ENCODE results near the gene GPR15.

Gene GPR15

DNA sequence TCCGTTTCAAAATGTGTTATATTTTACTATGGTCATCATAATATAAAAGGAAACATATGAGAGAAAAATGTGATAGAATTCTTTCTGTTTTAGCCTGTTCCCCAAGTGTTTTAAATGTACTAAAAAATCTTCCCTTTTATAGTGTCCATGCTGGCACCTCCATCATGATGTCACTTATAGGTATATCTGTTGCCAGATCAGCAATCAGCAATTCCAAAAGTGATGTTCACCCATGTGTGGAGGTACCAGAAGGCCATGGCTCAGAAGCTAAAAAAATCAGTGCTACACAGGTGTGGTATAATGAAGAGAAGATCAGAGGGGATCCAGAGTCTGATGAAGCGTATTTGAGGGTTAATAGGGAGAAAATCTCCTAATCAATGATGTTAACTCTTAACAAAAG, 1.1 kb upstream of the GPR15 start:
- DNase-seq (ENCODE audit: low read depth), result no peak

DNA sequence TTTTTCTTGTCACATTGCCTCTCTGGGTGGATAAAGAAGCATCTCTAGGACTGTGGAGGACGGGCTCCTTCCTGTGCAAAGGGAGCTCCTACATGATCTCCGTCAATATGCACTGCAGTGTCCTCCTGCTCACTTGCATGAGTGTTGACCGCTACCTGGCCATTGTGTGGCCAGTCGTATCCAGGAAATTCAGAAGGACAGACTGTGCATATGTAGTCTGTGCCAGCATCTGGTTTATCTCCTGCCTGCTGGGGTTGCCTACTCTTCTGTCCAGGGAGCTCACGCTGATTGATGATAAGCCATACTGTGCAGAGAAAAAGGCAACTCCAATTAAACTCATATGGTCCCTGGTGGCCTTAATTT, 478 bp downstream of the GPR15 start:
- no peak for DNase-seq (ENCODE audit: low read depth)

DNA sequence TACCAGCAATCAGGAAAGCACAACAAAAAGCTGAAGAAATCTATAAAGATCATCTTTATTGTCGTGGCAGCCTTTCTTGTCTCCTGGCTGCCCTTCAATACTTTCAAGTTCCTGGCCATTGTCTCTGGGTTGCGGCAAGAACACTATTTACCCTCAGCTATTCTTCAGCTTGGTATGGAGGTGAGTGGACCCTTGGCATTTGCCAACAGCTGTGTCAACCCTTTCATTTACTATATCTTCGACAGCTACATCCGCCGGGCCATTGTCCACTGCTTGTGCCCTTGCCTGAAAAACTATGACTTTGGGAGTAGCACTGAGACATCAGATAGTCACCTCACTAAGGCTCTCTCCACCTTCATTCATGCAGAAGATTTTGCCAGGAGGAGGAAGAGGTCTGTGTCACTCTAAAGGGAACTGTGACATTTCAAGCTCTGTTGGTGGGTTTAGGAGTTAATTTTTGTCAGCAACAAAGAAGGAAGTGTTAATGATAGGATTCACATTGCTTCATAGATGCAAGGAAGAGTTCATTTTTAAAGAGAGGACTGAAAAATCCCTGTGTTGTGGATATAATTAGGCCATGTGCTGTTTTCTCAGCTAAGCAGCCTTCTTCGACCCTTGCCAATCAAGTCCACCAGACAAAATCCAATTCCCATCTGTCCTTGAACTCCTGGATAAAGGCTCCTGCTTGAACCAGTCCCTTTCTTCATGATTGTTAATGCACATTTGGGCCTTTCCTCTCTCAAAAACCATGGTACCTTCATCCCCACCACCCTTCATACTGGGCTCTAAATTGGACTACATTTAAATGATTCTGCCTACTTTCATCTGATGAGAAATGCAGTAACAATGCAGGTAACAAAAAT, 1.2 kb downstream of the GPR15 start:
- no peak for DNase-seq (ENCODE audit: low read depth)

DNA sequence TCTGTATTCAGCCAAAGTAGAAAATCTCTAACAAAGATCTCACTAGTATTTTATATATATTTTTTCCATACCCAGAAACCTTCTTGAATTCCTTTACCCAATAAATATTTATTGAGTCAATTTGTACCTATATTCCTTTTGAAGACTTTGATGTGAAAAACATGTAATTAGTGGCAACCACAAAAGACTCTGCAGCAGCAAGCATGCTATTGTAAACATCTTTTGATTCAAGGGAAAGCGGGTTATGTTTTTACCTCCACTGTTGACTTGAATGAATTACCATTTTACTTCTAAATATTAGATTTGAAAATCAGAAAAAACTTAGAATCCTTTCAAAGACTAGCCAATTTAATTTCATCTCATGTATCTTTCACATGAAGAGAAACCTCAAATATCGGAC, 2.4 kb downstream of the GPR15 start:
- DNase-seq (ENCODE audit: low read depth), result no peak

DNA sequence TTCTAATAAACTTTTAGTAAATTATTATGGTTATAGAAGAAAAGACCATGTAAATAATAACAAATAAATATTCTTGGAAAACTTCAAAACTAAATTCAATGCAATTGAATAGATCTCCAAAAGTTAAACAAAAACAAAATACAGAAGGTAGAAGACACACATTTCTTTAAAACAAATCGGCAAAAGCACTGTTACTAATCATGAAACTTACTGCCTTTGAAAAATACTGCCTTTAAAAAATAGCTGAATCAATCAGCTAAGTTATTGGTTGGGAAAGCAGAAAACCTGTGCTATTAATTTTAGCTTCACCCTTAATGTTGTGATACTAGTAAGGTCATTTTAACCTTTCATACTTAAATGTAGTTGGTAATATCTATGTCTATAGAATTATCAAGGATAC, 3.0 kb downstream of the GPR15 start:
- DNase-seq (ENCODE audit: low read depth), result no peak

DNA sequence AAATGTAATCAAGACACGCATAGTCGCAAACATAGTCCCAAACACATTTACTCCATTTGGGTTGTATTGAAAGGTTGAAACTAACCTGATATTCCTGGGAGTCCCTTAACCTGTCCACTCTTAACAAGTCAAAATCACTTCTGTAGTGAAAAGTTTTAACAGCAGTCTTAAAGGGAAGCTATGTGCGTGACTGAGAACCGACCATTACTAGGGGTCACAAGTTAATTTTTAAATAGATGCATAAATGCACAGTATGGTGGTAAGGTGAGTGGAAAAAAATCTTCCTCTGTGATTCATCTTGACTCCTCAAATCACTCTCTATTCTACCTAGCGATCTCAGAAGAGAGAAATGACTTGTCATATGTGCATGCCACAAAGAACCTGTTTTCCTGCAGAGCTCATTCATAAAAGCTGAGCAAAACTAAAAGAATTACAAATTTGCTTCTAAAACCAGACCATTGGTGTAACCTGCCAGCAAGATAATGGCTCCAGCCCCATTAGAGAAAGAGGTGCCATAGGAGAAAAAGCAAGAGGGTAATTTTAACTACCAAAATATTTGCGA, 4.8 kb downstream of the GPR15 start:
- DNase-seq (ENCODE audit: low read depth), result no peak

DNA sequence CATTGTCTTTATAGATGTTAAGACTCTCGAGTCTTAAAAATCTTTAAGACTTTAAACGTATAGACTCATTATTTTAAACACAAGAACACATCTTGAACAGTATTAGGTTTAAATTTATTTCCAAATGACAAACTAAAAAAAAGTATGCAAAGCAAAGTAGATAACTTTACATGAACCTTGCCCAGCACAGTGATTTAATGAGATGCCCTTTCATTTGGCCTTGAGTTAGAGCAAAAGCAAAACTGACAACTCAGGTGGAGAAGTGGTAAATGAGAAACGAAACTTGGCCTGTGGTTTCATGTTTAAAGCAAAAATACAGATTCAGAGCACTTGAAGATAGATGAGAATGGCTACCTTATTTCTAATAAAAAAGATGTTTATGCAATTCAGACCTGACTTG, 8.6 kb downstream of the GPR15 start:
- DNase-seq (ENCODE audit: low read depth), result no peak

DNA sequence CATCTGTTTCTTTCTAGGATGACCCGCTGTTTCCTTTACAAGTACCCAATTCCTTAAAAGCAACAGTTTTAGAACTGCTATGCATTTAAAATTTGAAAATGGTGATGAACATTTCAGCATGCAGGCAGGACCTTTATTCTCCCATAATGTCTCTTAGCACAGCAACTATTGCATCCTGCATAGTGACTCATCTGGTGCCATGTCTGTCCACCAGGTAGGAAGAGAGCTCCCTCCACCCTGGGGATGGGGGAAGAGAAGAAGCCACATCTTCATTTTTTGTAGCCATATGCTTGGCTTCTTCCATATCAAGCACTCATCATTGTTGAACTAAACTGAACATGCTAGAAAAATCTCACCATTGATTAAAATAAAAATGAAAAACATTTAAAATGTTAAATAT, 9.9 kb downstream of the GPR15 start:
- DNase-seq (ENCODE audit: low read depth), result no peak

DNA sequence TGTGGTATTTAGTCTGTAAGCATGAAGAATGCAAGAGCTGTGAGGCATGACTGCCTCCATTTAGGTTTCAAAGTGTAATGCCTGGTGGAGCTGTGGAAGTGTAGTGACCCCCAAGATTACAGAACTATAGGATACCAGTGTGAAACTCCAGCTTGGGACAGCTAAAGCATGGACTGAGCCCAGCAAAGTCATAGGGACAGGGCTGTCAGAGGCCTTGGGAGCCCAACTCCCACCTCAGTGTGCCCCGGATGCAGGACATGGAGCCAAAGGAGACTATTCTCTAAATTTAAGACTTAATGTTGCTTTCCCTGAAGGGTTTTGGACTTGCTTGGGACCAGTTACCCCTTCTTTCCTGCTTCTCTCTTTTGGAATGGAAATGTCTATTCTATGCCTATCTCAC, 10.8 kb downstream of the GPR15 start:
- DNase-seq (ENCODE audit: low read depth), result no peak

DNA sequence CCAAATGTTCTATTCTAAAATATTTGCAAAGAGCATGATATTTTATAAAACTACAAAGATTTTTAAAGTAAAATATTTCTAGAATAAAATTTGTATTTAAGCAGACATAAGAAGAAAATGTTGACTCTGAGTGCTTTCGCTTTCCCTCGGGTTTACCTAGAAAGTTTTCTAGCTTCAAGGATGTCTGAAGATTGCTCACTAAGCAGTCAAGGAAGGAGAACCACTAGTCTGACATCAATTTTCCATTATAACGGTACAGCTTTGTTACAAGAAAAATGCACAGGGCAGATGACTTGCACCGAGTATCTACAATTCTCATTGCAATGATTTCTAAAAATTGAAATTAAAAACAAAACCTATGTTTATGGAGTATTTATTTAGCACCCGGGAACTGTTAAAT, 14.2 kb downstream of the GPR15 start:
- no peak for DNase-seq (ENCODE audit: low read depth)

DNA sequence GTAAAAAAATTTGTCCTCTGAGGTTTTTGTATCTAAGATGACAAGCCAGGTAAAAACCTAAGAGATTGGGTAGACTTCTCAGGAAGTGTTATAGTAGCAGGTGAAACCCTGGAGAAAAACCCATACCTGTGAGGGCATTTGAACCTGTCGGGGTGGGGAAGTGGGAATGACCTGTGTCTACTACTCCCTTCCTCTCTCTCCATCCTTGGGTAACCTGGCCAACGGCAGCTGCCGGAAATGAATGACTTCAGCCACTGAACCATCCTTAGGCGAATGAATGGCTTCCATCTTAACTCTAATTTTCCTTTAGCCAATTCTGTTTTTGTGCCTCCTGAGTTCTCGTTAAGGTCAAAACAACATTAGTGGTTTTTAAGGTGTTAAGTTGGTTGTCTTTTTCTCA, 16.8 kb downstream of the GPR15 start:
- no peak for DNase-seq (ENCODE audit: low read depth)

DNA sequence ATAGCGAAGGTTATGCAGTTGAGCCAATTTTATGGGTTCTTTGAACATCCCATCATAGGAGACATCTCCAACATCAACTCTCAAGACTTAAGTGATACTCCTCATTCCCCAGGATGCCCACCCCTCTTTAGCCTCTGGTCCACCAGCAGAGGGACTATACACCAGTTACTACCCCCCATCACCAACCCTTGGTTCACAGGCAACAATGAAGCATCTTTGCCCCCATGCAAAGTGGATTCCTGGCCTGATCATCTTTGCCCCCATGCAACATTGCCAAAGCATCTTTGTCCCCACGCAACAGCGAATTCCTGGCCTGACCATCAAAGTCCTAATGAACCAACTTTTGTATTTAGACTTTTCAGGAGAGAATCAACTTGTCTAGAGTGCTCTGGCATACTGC, 19.1 kb downstream of the GPR15 start:
- DNase-seq (ENCODE audit: low read depth), result no peak

DNA sequence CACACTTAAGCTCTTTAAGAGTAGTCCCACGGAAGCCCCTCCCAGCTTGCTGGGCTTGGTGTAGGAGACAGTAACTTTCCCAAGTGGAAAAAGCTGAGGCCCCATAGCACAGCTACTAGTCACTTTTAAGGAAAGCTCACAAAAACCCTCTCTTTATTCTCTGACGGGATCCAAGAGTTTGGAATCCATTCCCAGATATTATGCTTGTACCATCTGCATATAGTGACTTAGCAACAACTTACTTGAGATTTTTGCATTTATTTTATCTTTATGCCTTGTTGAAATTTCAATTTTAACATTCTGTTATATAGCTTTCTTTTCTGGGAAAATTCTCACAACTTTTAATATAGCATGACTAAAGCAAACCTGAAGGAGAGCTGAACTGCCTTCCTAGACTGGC, 19.5 kb downstream of the GPR15 start:
- DNase-seq (ENCODE audit: low read depth), result no peak

DNA sequence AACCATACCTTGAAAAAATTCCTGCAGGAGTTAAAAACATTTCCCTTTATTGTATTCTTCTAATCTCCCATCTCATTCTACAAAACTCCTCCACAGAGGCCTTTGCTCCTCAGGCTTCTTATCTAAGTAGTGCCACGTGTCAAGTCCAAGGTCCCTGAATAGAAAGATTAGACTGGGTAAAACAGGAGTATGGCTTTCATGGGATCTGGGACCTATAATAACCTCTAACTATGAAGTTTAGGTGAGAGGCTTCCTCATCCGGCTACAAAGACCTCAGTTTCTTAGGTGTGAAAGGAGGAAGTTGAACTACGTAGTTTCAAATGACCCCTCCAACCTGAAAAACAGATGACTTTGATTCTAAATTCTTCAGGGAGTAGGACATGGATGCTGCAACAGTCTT, 20.0 kb downstream of the GPR15 start:
- no peak for DNase-seq (ENCODE audit: low read depth)

DNA sequence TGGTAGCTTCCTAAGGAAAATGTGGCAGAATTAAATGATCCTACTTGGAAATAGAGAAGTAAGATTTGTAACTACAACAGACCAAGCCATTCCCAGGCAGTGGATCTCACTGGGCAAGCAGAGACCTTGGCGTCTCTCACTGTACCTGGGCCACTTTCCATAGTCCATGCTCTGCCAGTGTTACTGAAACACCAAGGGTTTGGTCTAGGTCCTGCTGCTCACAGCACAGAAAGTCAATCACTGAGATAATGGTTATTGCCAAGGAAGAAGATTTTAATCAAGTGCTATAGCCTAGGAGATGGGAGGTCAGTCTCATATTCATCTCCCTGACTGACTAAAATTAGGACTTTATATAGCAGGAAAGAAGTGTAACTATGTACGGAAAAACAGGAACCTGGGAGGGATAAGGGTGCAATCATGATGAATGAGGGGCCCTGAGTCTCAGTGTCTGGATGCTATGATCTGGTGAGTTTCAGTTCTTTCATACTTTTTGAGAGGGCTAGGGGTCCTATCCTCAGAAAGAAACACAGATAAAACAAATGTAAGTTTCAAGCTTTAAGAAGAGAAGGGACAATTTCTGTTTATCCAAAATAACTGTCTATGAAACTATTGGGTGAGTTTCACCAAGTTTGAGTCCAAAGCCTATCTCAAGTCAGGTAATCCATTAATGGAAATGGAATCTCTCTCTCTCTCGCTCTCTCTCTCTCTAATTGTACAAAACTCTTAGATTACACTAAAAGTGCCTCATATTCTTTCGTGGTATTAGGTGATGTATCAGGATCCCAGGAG, 20.6 kb downstream of the GPR15 start:
- no peak for DNase-seq (ENCODE audit: low read depth)

DNA sequence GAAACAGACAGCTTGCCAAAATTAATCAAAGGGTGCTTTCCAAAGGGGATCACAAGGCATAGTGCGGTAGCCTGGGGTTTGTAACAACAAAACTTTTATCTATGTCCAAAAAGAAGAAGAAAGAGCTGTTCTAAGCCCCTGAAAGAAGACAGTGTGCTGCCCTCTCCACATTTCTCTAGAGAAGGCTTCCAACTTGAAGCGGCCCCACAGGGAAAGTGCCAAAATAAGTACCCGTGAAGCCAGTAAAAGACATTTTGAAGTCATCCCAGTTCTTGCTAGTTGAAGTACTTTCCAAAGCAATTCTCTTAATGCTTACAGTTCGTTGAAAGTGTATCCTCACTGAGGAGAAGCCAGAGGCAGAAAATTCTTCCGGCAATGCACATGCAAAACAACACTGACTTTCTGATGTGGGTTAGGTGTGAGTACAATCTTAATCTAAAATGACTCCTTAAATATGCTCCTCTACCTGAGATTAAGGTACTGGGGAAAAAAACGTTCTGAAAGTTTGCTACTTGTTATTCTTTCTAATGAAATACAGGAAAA, 21.3 kb downstream of the GPR15 start:
- no peak for DNase-seq (ENCODE audit: low read depth)

DNA sequence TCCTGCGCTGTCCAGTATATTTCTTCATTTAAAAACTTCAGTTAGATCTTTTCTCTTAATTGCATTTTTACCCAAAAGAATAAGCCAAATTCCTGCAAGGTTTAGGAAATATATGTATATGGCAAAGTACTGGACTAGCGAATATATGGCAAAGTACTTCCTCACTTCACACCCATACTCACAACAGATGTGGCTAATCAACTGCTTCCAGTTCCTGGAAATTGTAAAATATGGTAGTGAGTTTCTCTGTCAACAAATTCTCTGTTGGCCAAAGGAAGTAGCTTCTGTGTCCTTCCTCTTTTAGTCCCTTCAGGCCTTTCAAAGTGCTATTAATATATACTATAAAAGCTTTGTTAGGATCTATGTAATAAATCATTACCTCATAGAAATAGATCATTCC, 22.0 kb downstream of the GPR15 start:
- no peak for DNase-seq (ENCODE audit: low read depth)

DNA sequence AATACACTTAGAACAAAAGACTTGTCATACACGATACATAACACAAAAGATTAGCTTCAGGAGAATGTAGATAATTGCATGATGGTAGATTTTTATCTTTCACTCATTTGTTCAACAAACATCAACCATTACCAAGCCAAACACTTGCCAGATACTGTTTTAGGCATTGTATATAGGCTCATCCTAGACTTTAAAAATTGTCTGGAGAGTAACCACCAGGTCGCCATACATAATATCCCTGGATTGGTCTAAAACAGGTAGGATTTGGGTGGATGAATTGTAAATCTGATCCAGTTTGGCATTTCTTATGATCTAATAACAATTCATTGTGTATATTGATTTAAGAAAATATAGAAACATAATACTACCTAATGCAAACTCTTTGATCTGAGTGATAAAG, 22.8 kb downstream of the GPR15 start:
- no peak for DNase-seq (ENCODE audit: low read depth)

DNA sequence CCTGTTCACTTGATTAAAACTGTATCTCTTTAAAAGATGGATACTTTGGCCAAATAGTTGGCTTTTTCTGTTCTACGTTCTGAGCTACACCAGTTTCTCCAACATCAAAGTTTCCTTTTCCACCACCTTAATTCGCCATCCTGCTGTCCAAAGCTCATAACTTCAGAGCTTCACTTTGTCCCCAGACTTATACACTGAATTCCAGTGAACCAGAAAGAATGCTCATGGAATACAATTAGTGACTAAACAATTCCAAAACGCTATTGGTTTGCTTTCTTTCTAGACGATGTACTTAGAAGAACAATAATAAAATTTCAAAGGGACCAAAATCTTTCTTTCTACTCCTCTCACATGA, 23.2 kb downstream of the GPR15 start:
- no peak for DNase-seq (ENCODE audit: low read depth)

DNA sequence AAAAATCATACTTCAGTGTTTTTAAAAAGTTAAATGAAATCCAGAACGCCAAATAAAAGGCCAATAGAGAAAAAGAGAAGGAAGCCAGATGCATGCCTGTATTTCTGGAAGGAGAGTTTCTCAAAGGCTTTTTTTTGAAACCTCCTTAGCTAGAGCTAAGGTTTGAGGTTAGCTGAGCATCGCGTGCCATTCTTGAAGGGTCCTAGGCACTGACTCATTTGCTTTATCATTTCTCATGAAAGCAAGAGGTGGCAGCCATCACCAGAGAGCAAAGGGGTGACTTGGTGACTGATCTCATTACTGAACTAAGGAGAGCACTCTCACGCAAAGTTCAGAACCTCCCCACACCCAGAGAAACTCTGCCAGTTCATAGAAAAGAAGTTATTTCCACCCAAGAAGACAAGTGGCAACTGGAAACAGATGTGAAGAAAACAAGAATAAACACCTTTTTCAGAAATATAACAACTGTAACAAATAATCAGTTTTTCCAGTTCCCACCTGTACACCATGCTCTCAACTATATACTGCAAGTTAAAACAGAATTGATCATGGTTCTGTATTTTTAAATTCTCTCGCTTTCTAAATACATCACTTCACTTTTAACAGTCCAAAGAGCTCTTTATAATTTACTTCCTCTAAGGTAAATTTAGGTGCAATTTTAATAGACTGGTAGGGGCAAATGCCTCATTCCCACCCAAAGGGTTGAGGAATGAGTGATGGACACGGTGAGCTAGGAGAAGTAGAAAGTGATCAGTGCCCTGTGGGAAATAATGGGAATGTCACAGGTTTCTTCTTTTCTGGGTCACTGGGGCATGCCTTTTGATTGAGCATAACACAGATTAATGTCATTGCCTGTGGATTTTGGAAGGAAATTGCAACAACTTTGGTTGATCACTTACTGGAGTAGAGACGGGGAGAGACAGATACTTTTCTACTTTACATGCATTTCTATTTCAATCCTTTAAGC, 24.7 kb downstream of the GPR15 start:
- peak; percentile 71 for DNase-seq (ENCODE audit: low read depth)

DNA sequence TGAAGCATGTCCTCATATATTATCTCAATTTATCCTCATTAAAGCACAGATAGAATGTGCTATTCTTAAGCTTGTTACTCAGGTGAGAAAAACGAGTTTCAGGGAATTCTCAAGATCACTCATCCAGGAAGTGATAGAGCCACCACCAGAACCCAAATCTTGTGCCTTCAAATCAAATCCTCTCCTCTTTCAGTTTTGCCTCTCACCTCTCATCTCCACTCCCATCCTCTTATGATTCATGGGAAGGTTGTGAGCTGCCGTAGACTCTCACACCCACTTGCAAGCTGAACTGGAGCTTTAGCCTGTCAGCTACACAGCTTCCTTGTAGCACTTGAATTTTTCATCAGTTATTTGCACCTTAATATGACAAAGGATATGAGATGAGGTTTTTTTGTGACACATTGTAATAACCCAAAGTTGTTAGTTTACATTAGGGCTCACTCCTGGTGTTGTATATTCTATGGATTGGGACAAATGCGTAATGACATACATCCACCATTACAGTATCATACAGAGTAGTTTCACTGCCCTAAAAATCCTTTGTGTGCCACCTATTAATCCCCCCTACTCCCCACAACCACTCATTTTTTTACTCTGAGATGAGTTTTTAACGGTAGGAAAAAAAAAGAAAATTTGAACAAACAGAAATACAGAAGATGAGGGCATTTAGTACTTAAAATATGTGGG, 25.7 kb downstream of the GPR15 start:
- no peak for DNase-seq (ENCODE audit: low read depth)

Measured in HS-27A (cell line).